Smooth muscle cell (in vitro differentiated cells): ENCODE data around the gene LRRN4CL. TPM values are rescaled to one million over a fixed set of nuclear protein-coding genes. Genes with fewer than 3 reads are reported as not detected.

Experiments
- DNase-seq: peaks from one replicate; lab custom pipeline; 2025; ENCODE audit not compliant: unreplicated experiment; lab: John Stamatoyannopoulos, UW
- H2AFZ ChIP-seq: fragments of 200-600 bp; sonication (generic); 2 replicates; pipeline ENCODE4 v1.6.0; 2016; ENCODE audit warnings: antibody characterized with exemption, low read depth, mild to moderate bottlenecking
- H3F3A ChIP-seq: fragments of 200-600 bp; sonication (generic); 2 replicates; pipeline ENCODE4 v1.6.0; 2017; ENCODE audit warnings: antibody characterized with exemption, low read depth
- H3K27ac ChIP-seq: fragments of 200-600 bp; sonication (generic); 2 replicates; pipeline ENCODE4 v1.5.1; 2016; ENCODE audit warnings: low read depth, mild to moderate bottlenecking
- H3K27me3 ChIP-seq: fragments of 200-600 bp; sonication (generic); 2 replicates; pipeline ENCODE4 v1.6.1; 2016; ENCODE audit warnings: low read depth, mild to moderate bottlenecking
- H3K36me3 ChIP-seq: fragments of 200-600 bp; sonication (generic); 2 replicates; pipeline ENCODE4 v1.5.1; 2016; ENCODE audit warnings: low read depth
- H3K4me1 ChIP-seq: fragments of 200-600 bp; sonication (generic); 2 replicates; pipeline ENCODE4 v1.5.1; 2016; ENCODE audit warnings: low read depth
- H3K4me2 ChIP-seq: fragments of 200-600 bp; sonication (generic); 2 replicates; pipeline ENCODE4 v1.6.0; 2016; ENCODE audit warnings: mild to moderate bottlenecking
- H3K4me3 ChIP-seq: fragments of 200-600 bp; sonication (generic); 2 replicates; pipeline ENCODE4 v1.5.1; 2016; ENCODE audit warnings: mild to moderate bottlenecking
- H3K79me2 ChIP-seq: fragments of 200-600 bp; sonication (generic); 2 replicates; pipeline ENCODE4 v1.6.0; 2016; ENCODE audit warnings: low read depth, mild to moderate bottlenecking
- H3K9ac ChIP-seq: fragments of 200-600 bp; sonication (generic); 2 replicates; pipeline ENCODE4 v1.6.0; 2016; ENCODE audit warnings: low read depth
- H3K9me3 ChIP-seq: fragments of 200-600 bp; sonication (generic); replicated peaks from 2 replicates; pipeline ENCODE4 v1.5.1; 2016; ENCODE audit warnings: low read depth
- H4K20me1 ChIP-seq: fragments of 200-600 bp; sonication (generic); 2 replicates; pipeline ENCODE4 v1.6.0; 2016; ENCODE audit warnings: low read depth
- CTCF ChIP-seq: fragments of 200-600 bp; sonication (generic); IDR thresholded peaks from 2 replicates; pipeline ENCODE4 v1.5.1; 2017; ENCODE audit warnings: borderline replicate concordance, mild to moderate bottlenecking, antibody characterized with exemption; ENCODE audit not compliant: insufficient read depth, poor library complexity, severe bottlenecking
- WGBS: methylation state at CpG from one replicate; pipeline ENCODE4 v1.1.7; 2016; ENCODE audit warnings: low lambda C conversion rate; 5-methylcytosine and 5-hydroxymethylcytosine counted together
- polyA plus RNA-seq: library from polyadenylated mRNA; unstranded; fragments of >200 nt; fragmentation: Nextera tagmentation; extraction: Ambion mirVana; gene quantifications from 2 replicates; pipeline ENCODE4 v1.2.1, GENCODE V29; 2016
- total RNA-seq: library from RNA; depleted of rRNA; stranded (reverse); fragments of >200 nt; gene quantifications from 2 replicates; pipeline ENCODE4 v1.2.3, GENCODE V29; 2014

The LRRN4CL gene
- total and polyA plus RNA-seq, 2 experiments from 2014 or later, result 1.3 TPM; not detected in 1

GRCh38 chr11:62646825-62647608, 42.3 kb downstream of the LRRN4CL start:
- no peak overlapping the region for H2AFZ ChIP-seq
- WGBS, result 76% methylated on average over 32 of the region's 32 CpGs

GRCh38 chr11:62645946-62646824, 43.1 kb downstream of the LRRN4CL start, which contains the start of gene GANAB:
Gene GANAB, minus strand, starts transcription at chr11:62646613. Its CDS starts 14 bp downstream, at chr11:62646599.
- H3K9me3 ChIP-seq, result no peaks in the 10 kb centered on the region

More at GRCh38 chr11:62646825-62647608, 42.3 kb downstream of the LRRN4CL start:
- H3K36me3 ChIP-seq, result no peaks in the 10 kb centered on the region
- peaks cover 6% of the 10 kb centered on the region for H4K20me1 ChIP-seq
- no peak for DNase-seq
- H3K4me3 ChIP-seq, result peak overlapping the region; percentile 2
- no peak overlapping the region for H3K9ac ChIP-seq
- peaks cover 3% of the 10 kb centered on the region for H3F3A ChIP-seq
- no peaks in the 10 kb centered on the region for H3K27me3 ChIP-seq
- no peak for TF ChIP-seq CTCF
- H3K4me2 ChIP-seq, result peak overlapping the region; percentile 67
- H3K79me2 ChIP-seq, result peaks cover 51% of the 10 kb centered on the region
- H3K27ac ChIP-seq, result peak overlapping the region; percentile 54
- no peaks in the 10 kb centered on the region for H3K4me1 ChIP-seq
- H3K9me3 ChIP-seq, result no peaks in the 10 kb centered on the region

GRCh38 chr11:62645671-62645945, 43.7 kb downstream of the LRRN4CL start:
- no peak for TF ChIP-seq CTCF
- Histone ChIP-seq H3K4me3 (peak overlapping the region; percentile 90), H3K79me2 (peaks cover 57% of the 10 kb centered on the region), H3K27me3 (no peaks in the 10 kb centered on the region), H3F3A (peaks cover 3% of the 10 kb centered on the region), H3K9me3 (no peaks in the 10 kb centered on the region), H3K36me3 (no peaks in the 10 kb centered on the region), H3K27ac (peak overlapping the region; percentile 96), H3K4me2 (peak overlapping the region; percentile 85), H2AFZ (no peak overlapping the region), H3K9ac (peak overlapping the region; percentile 99), H4K20me1 (peaks cover 6% of the 10 kb centered on the region), H3K4me1 (no peaks in the 10 kb centered on the region)
- DNase-seq, result no peak
- 23% methylated on average over 11 of the region's 11 CpGs for WGBS

More at GRCh38 chr11:62645946-62646824, 43.1 kb downstream of the LRRN4CL start, which contains the start of gene GANAB:
- peaks cover 6% of the 10 kb centered on the region for H4K20me1 ChIP-seq
- H3K27me3 ChIP-seq, result no peaks in the 10 kb centered on the region
- DNase-seq, result peak; percentile 97
- H3F3A ChIP-seq, result peaks cover 3% of the 10 kb centered on the region
- H3K36me3 ChIP-seq, result no peaks in the 10 kb centered on the region
- no peaks in the 10 kb centered on the region for H3K4me1 ChIP-seq
- H3K4me3 ChIP-seq, result peak within 1 kb of the TSS; percentile 90
- WGBS, result 2% methylated on average over 56 of the region's 73 CpGs
- H2AFZ ChIP-seq, result no peak within 1 kb of the TSS
- peaks cover 51% of the 10 kb centered on the region for H3K79me2 ChIP-seq
- no peak for TF ChIP-seq CTCF
- peak within 1 kb of the TSS; percentile 85 for H3K4me2 ChIP-seq
- peak within 1 kb of the TSS; percentile 99 for H3K9ac ChIP-seq
- peak within 1 kb of the TSS; percentile 96 for H3K27ac ChIP-seq
